Measurements from ENCODE around the gene MGME1. TPM values are rescaled to one million over a fixed set of nuclear protein-coding genes. Genes with fewer than 3 reads are reported as not detected.

Gene MGME1
- total RNA-seq, 1 experiment from 2014 or later = 15.1 TPM

- TF ChIP-seq, protein P1, sequence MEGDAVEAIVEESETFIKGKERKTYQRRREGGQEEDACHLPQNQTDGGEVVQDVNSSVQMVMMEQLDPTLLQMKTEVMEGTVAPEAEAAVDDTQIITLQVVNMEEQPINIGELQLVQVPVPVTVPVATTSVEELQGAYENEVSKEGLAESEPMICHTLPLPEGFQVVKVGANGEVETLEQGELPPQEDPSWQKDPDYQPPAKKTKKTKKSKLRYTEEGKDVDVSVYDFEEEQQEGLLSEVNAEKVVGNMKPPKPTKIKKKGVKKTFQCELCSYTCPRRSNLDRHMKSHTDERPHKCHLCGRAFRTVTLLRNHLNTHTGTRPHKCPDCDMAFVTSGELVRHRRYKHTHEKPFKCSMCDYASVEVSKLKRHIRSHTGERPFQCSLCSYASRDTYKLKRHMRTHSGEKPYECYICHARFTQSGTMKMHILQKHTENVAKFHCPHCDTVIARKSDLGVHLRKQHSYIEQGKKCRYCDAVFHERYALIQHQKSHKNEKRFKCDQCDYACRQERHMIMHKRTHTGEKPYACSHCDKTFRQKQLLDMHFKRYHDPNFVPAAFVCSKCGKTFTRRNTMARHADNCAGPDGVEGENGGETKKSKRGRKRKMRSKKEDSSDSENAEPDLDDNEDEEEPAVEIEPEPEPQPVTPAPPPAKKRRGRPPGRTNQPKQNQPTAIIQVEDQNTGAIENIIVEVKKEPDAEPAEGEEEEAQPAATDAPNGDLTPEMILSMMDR (conservative IDR thresholded peaks at IDR 0.05; ENCODE audit: low read depth, low read length) = no peak
- no peak for TF ChIP-seq EZH2phosphoT487 (IDR thresholded peaks at IDR 0.05; ENCODE audit: borderline replicate concordance, low read length)
- no peak for TF ChIP-seq EZH2 (IDR thresholded peaks at IDR 0.05; ENCODE audit: low read length, unreplicated experiment)
- no peaks in the 10 kb centered on the region for H3K27me3 ChIP-seq (ENCODE audit: low read length)
- no peak overlapping the region for H2AFZ ChIP-seq (ENCODE audit: low read length)
- peaks cover 72% of the 10 kb centered on the region for H3K36me3 ChIP-seq (ENCODE audit: low read depth, low read length)
- ATAC-seq = no peak
- no peak for DNase-seq
- H3K4me3 ChIP-seq (ENCODE audit: low read length) = no peak overlapping the region
- intact Hi-C loops (cut with micrococcal nuclease) = no loop called here
- H4K20me1 ChIP-seq (ENCODE audit: low read length) = peaks cover 73% of the 10 kb centered on the region
- H3K79me2 ChIP-seq (ENCODE audit: low read length) = peaks cover 97% of the 10 kb centered on the region
- H3F3A ChIP-seq (ENCODE audit: low read length, unreplicated experiment) = no peaks in the 10 kb centered on the region
- ChIA-PET POLR2A (ENCODE audit: unreplicated experiment) (no interaction called here), CTCF (interaction anchor here (0.7 kb wide), 1 partner anchor 13 kb away, joined by 3 read pairs; no protein-coding TSS in a partner anchor)
- no peak overlapping the region for H3K4me2 ChIP-seq (ENCODE audit: low read length)
- H3K27ac ChIP-seq (ENCODE audit: low read length) = no peak overlapping the region
- BruUV-seq (replicated peaks) = no TSS peak
- H3K9me2 ChIP-seq (replicated peaks; ENCODE audit: low read length) = no peaks in the 10 kb centered on the region
- H3K9ac ChIP-seq (ENCODE audit: low read length) = no peak overlapping the region
- H3K9me3 ChIP-seq (ENCODE audit: low read length) = no peaks in the 10 kb centered on the region
- H3K4me1 ChIP-seq (ENCODE audit: insufficient read depth, low read length) = peaks cover 15% of the 10 kb centered on the region
Observed at GRCh38 chr20:17956099-17956685, 12.6 kb upstream of the MGME1 start.

DNA sequence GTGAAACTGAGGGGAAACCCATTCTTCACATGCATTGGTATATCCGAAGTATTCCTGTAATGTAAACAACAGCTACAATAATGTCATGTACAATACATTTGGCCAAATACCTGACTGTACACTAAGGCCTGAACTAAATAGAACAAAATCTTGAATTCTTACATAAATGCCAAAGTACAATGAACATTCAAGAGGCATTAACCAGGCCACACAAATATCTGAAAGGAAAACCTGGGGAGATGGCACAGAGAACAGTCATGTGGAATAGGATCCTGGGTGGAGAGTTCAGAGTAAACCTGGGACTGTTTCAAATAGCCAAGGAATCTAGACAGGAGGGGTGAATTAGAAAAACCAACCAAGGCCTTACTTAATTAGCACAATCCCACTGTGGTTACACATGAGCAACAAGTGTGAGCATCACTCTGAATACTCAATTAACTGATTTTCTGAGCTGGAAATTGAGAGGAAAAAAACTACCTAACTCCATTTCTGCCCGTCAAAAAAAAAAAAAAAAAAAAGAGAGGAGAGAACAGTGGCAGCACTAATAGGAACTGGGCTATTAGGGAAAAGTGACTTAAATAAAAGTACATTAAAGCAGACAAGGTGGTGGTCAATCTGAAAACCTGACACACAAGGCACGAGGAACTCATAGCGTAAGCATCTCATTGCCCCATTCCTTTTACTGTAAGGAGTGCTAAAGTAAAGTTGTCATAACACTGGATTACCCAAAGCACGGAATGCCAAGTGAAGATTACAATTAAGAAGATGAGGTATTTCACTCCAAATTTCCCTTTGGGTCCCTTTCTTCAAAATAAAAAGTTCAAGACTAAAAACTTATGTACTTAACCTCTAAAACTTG, 11.1 kb upstream of the MGME1 start:
- H3K27ac ChIP-seq (ENCODE audit: low read length) = no peak overlapping the region
- no TSS peak for BruUV-seq (replicated peaks)
- H4K20me1 ChIP-seq (ENCODE audit: low read length) = peaks cover 85% of the 10 kb centered on the region
- peaks cover 100% of the 10 kb centered on the region for H3K79me2 ChIP-seq (ENCODE audit: low read length)
- ChIA-PET CTCF (interaction anchor here (0.5 to 1.0 kb wide), 4 partner anchors 9 to 216 kb away, joined by 3 to 5 read pairs (median 4); no protein-coding TSS in a partner anchor), POLR2A (ENCODE audit: unreplicated experiment) (no interaction called here)
- TF ChIP-seq, protein P1 (conservative IDR thresholded peaks at IDR 0.05; ENCODE audit: low read depth, low read length) = no peak
- TF ChIP-seq EZH2phosphoT487 (IDR thresholded peaks at IDR 0.05; ENCODE audit: borderline replicate concordance, low read length) (no peak), EZH2 (IDR thresholded peaks at IDR 0.05; ENCODE audit: low read length, unreplicated experiment) (no peak)
- H3F3A ChIP-seq (ENCODE audit: low read length, unreplicated experiment) = no peaks in the 10 kb centered on the region
- H3K36me3 ChIP-seq (ENCODE audit: low read depth, low read length) = peaks cover 61% of the 10 kb centered on the region
- no peak overlapping the region for H3K9ac ChIP-seq (ENCODE audit: low read length)
- peaks cover 18% of the 10 kb centered on the region for H3K4me1 ChIP-seq (ENCODE audit: insufficient read depth, low read length)
- H2AFZ ChIP-seq (ENCODE audit: low read length) = no peak overlapping the region
- DNase-seq (no peak), ATAC-seq (no peak)
- no peak overlapping the region for H3K4me3 ChIP-seq (ENCODE audit: low read length)
- no peaks in the 10 kb centered on the region for H3K27me3 ChIP-seq (ENCODE audit: low read length)
- H3K9me3 ChIP-seq (ENCODE audit: low read length) = no peaks in the 10 kb centered on the region
- H3K9me2 ChIP-seq (replicated peaks; ENCODE audit: low read length) = no peaks in the 10 kb centered on the region
- intact Hi-C loops (cut with micrococcal nuclease) = loop anchor here (1.0 kb wide), 1 partner anchor 39 kb away; no protein-coding TSS in a partner anchor
- H3K4me2 ChIP-seq (ENCODE audit: low read length) = no peak overlapping the region
